Fibroblast of pulmonary artery (primary cell): ENCODE data around the gene CHN2.

Experiments used
- DNase-seq: peaks from one replicate; pipeline ENCODE4 v3.0.0-alpha.2; 2010; ENCODE audit warnings: low read depth
- H3K4me3 ChIP-seq: replicated peaks from 2 replicates; pipeline ENCODE4 v1.5.1; 2011; ENCODE audit warnings: low read depth, mild to moderate bottlenecking, control low read depth, low read length, moderate library complexity
- TF ChIP-seq, protein P1 (sequence below): IDR thresholded peaks from 2 replicates; pipeline ENCODE4 v1.5.1; 2011; ENCODE audit warnings: mild to moderate bottlenecking, control low read depth, low read length, inconsistent platforms; ENCODE audit errors: missing control alignments

CHN2 gene

DNA sequence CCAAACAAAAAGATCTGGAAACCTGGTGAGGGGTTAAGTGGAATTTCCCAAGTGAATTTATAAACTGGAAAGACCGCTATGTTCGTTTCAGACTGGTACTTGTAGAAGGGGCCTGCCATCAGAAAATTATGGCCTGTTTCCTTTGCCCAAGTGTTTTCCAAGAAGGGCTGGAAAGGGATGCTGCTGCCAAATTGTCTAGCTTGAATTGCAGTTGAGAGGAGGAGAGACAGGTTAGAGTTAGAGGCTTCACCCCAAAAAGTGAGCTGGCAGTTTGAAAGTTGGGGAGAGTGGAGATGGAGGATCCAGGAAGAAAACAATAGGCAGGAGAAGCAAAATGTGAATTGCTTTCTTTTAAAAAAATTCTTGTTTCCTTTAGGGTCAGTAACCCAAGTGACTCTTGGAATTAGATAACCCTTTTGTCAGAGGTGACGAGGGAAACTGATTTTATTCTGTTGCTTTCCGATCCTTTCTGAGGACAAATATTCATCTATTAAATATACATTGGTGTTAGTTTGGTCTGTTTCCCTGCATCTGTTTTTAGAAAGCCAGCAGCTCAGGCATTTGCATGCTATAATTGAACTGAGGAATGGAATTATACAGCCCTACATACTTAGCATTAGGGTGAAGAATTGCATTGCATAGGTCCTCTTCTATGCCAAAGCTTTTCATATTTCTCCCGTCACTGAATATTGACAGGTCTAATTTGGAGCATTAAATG is 286.5 kb downstream of the CHN2 start:
- no peak overlapping the region for H3K4me3 ChIP-seq
- TF ChIP-seq, protein P1, sequence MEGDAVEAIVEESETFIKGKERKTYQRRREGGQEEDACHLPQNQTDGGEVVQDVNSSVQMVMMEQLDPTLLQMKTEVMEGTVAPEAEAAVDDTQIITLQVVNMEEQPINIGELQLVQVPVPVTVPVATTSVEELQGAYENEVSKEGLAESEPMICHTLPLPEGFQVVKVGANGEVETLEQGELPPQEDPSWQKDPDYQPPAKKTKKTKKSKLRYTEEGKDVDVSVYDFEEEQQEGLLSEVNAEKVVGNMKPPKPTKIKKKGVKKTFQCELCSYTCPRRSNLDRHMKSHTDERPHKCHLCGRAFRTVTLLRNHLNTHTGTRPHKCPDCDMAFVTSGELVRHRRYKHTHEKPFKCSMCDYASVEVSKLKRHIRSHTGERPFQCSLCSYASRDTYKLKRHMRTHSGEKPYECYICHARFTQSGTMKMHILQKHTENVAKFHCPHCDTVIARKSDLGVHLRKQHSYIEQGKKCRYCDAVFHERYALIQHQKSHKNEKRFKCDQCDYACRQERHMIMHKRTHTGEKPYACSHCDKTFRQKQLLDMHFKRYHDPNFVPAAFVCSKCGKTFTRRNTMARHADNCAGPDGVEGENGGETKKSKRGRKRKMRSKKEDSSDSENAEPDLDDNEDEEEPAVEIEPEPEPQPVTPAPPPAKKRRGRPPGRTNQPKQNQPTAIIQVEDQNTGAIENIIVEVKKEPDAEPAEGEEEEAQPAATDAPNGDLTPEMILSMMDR = no peak
- DNase-seq = no peak

DNA sequence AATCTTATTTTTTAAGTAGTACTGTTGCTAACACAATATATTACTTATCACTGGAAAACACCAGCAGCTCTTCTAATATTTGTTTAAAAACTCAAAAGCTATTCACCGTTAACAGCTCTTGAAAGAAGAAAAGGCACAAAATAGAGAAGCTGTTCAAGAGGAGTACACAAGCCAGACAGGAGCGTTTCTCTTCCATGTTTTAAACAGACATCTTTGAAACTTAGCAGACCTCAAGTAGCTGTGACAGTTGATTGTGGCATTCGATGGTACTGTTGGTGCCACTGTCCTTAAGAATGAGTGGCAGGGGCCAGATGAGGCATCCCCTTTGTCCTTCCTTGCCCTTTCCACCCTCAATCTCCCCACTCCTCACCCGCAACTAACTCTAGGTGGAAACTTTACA is 287.5 kb downstream of the CHN2 start:
- H3K4me3 ChIP-seq = no peak overlapping the region
- TF ChIP-seq, protein P1 = no peak
- DNase-seq = no peak

DNA sequence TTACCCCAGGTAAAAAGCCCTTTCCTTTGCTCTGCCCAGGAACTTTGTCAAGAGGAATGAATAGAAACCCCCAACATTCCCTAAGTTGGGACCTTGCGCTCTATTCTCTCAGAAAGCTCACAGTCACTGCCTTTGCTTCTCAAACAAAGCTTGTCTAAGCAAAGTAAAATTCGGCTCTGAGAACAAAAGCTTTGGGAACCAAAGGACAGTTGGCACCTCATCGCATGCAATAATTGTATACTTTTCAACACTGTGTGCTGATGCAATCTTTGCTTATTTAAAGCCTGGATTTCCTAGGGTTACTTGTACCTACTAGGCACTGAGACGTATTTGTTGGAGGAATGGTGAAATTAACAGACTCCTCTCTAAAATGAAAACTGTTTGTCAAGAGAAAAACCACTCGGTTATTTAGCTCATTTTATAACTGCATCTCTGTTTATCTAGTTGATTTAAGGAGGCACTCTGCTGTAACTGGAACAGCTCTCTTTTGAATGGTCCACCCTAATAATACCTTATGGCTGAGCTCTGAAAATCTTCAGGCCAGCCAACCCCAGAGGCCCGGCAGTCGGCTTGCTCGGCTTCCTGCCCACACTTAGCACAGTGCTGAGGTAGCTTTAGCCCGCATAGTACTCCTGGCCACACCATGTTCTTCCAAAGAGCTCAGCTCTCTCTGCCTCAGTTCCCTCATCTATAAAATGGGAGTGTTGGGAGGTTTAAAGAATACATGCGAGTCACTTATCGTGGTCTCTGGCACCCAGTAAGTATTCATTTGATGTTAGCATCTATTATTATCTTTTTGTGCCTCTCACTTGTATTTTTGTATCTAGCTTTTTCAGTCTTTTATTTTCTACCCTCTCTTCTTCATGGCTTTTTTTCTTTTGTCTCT is 288.9 kb downstream of the CHN2 start:
- no peak for DNase-seq
- no peak overlapping the region for H3K4me3 ChIP-seq
- TF ChIP-seq, protein P1 = no peak

DNA sequence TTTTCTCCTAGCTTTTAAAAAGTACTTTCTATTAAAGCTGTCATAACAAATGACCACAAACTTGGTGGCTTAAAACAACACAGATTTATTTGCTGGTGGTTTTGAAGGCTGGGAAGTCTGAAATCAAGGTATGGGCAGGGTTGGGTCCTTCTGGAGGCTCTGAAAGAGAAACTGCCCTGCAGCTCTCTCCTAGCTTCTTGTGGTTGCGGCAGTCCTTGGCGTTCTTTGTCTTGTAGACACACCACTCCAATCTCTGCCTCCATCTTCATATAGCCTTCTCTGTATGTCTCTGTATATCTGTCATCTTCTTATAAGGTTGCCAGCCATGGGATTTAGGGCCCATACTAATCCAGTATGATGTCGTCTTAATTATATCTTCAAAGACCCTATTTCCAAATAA is 289.7 kb downstream of the CHN2 start:
- H3K4me3 ChIP-seq = no peak overlapping the region
- no peak for DNase-seq
- TF ChIP-seq, protein P1 = no peak

DNA sequence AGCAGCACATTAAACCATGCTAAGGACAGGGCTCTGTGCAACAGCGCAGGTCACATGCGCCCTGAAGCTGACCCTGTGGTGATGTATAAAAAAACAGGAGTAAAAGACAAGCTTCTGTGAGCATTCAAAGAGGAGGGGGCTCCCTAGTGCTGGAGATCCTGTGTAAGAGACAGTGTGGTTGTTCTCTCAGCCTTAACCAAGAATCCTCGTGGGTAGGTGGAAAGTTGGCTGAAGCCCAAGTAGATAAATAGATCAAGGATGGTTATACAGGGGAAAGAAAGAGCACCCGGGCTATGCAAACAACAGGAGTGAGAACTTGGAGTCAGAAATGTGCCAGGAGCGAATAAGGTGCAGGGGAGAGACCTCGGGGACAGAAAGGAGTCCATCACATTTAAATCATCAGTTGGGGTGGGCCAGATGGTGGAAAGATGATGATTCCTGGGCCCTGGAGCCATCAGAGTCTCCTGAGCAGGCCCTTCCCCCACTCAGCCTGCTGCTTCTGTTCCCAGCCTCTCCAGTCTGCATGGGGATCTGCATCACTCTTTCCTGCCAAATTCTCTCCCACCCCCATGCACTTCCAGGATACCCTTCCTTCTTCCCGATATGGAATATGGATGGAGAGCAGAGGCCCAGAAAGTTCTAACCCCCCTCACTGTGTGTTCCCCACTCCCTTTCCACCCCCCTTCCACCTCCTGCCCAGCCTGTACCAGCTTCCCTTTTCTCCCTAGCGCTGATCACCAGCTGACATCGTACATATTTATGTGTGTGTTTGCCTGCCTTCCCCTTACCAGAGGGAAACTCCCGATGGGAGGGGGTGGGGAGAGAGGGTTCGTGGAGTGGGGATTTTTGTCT is 291.0 kb downstream of the CHN2 start:
- TF ChIP-seq, protein P1 = no peak
- DNase-seq = no peak

DNA sequence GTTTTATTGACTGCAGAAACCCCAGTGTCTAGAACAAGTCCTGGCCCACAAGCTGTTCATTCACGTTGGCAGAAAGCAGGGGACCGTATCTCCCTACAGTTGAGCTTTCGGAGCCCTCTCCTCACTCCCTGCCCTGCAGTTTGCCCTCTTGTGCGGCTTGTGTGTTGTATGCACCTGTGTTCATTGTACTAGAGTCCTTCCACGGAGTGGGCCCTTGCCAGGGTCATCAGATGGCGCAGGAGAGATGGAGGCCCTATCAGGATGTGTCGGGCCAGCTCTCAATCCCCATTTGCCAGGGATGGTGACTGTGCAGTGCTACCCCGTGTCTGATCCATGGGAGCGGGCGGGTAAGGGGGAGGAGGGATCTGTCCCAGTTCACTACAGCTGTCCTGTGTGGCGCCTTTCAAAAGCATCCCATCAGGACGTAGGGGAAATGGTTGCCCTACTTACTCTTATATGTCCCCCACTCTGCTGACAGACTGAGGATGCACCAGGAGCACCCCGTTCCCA is 291.7 kb downstream of the CHN2 start:
- TF ChIP-seq, protein P1 = no peak
- no peak for DNase-seq

More for the DNA sequence above, 291.0 kb downstream of the CHN2 start:
- H3K4me3 ChIP-seq = no peak overlapping the region

More for the DNA sequence above, 291.7 kb downstream of the CHN2 start:
- H3K4me3 ChIP-seq = no peak overlapping the region
